H1 (cell line): ENCODE results near the gene IRF2BP2. TPM values are rescaled to one million over a fixed set of nuclear protein-coding genes. Genes with fewer than 3 reads are reported as not detected.

Experiments used
- ASH2L ChIP-seq: fragments of 200-600, 300-600 bp; sonication (generic); IDR thresholded peaks from one replicate; pipeline ENCODE4 v1.7.1; 2017; ENCODE audit warnings: low read length
- BACH1 ChIP-seq: IDR thresholded peaks from 2 replicates; pipeline ENCODE4 v1.6.1; 2012; ENCODE audit warnings: low read length, improper control_type of control experiment
- CHD2 ChIP-seq: IDR thresholded peaks from 2 replicates; pipeline ENCODE4 v1.6.1; 2012; ENCODE audit warnings: low read length, improper control_type of control experiment
- CREB1 ChIP-seq: IDR thresholded peaks from 2 replicates; pipeline ENCODE4 v1.6.1; 2012; ENCODE audit warnings: inconsistent platforms
- KDM4A ChIP-seq: IDR thresholded peaks from one replicate; pipeline ENCODE4 v1.7.1; 2012; ENCODE audit warnings: low read depth, mild to moderate bottlenecking, moderate library complexity, low read length, inconsistent platforms; ENCODE audit not compliant: severe bottlenecking
- RBBP5 ChIP-seq: IDR thresholded peaks from 2 replicates; pipeline ENCODE4 v1.7.1; 2012; ENCODE audit warnings: low read depth, mild to moderate bottlenecking, inconsistent platforms, low read length, moderate library complexity, borderline replicate concordance
- SP2 ChIP-seq: IDR thresholded peaks from 2 replicates; pipeline ENCODE4 v1.6.1; 2012; ENCODE audit warnings: mild to moderate bottlenecking, low read length, inconsistent platforms
- SUZ12 ChIP-seq: fragments of 200-600 bp; sonication (generic); IDR thresholded peaks from 2 replicates; pipeline ENCODE4 v1.6.1; 2012; ENCODE audit warnings: mild to moderate bottlenecking, inconsistent platforms, low read length, moderate library complexity, mixed read lengths
- TAF1 ChIP-seq: IDR thresholded peaks from 2 replicates; pipeline ENCODE4 v1.6.1; 2011; ENCODE audit warnings: mild to moderate bottlenecking, low read depth, low read length
- TBP ChIP-seq: IDR thresholded peaks from 2 replicates; pipeline ENCODE4 v1.6.1; 2011; ENCODE audit warnings: low read depth, low read length, improper control_type of control experiment
- TCF12 ChIP-seq: IDR thresholded peaks from 2 replicates; pipeline ENCODE4 v1.6.1; 2011; ENCODE audit warnings: low read depth, mild to moderate bottlenecking, low read length
- polyA plus RNA-seq, 7 experiments: library from polyadenylated mRNA; depleted of rRNA in 3 of 7; stranded (reverse) in 5 of 7; unstranded in 2 of 7; fragments of >200 nt in 5 of 7; fragments of 200-250 nt in 2 of 7; gene quantifications; 1 replicate in 5 of 7; 2 replicates in 1 of 7; 4 replicates in 1 of 7; pipeline versions ENCODE4 v1.2.1 to v1.2.3, GENCODE V29; 2011 to 2013; ENCODE audit warnings: missing spikeins in 2 of 7, mixed read lengths in 2 of 7
- total RNA-seq: library from RNA; stranded (reverse); fragmentation: NEBNext Ultra II Directional; extraction: Animal tissue kit (Norgen Biotek cat#: 25700); gene quantifications from 2 replicates; pipeline ENCODE4 v1.2.1, GENCODE V29; 2021

The IRF2BP2 gene
- total and polyA plus RNA-seq, 2 of the 8 experiments (the other 6 are each of a cell fraction or from before 2014, with no cell fraction given) = 24.9 to 67.5 TPM

GRCh38 chr1:234599617-234600417, 10.2 kb downstream of the IRF2BP2 start (continued):
- no peak for TF ChIP-seq SUZ12
- peak; percentile 47 for TF ChIP-seq ASH2L
- no peak for TF ChIP-seq CHD2
- no peak for TF ChIP-seq TBP
- TF ChIP-seq KDM4A = peak; percentile 41
- peak; percentile 70 for TF ChIP-seq CREB1
- 0 out of 2 replicates have a peak, but pooled peaks have one; percentile 62 for TF ChIP-seq TAF1
- 0 out of 2 replicates have a peak, but pooled peaks have one; percentile 3 for TF ChIP-seq TCF12
- no peak for TF ChIP-seq SP2
- no peak; the same call in 1 of the 2 replicates for TF ChIP-seq BACH1
- no peak for TF ChIP-seq RBBP5
